Endothelial cell of umbilical vein (primary cell): Measurements from ENCODE around the gene C20orf144.

Experiments
- EZH2 ChIP-seq: IDR thresholded peaks from 2 replicates; pipeline ENCODE4 v1.6.1; 2012; ENCODE audit warnings: borderline replicate concordance, low read depth, mild to moderate bottlenecking, moderate library complexity, low read length, inconsistent platforms; ENCODE audit not compliant: severe bottlenecking
- MAX ChIP-seq: IDR thresholded peaks from 2 replicates; pipeline ENCODE4 v1.6.1; 2011; ENCODE audit not compliant: insufficient read depth, insufficient read length
- MYC ChIP-seq: IDR thresholded peaks from one replicate; pipeline ENCODE4 v1.6.1; 2011; ENCODE audit warnings: mild to moderate bottlenecking, low read depth, low read length
- POLR2A ChIP-seq: IDR thresholded peaks from 2 replicates; pipeline ENCODE4 v1.6.1; 2012; ENCODE audit warnings: low read depth, mild to moderate bottlenecking, control low read depth, low read length
- POLR2AphosphoS5 ChIP-seq: IDR thresholded peaks from 2 replicates; pipeline ENCODE4 v1.6.1; 2012; ENCODE audit warnings: low read depth, mild to moderate bottlenecking, control low read depth, low read length, moderate library complexity; ENCODE audit not compliant: insufficient read depth
- TF ChIP-seq, protein P1 (sequence below), 2 donors: IDR thresholded peaks; 1 replicate in 1 of 2; 2 replicates in 1 of 2; pipeline ENCODE4 v1.5.1; 2011; ENCODE audit warnings: low read length in 2 of 2, mild to moderate bottlenecking in 2 of 2, moderate library complexity in 2 of 2, control low read depth in 1 of 2, inconsistent platforms in 1 of 2, low read depth in 1 of 2; ENCODE audit not compliant: insufficient read depth in 1 of 2; ENCODE audit errors: extremely low read depth in 1 of 2

GRCh38 chr20:33650111-33650752 is 11.9 kb upstream of the C20orf144 start:
- TF ChIP-seq POLR2AphosphoS5 (no peak), EZH2 (no peak), POLR2A (no peak), MAX (no peak), MYC (no peak)
- TF ChIP-seq, protein P1, sequence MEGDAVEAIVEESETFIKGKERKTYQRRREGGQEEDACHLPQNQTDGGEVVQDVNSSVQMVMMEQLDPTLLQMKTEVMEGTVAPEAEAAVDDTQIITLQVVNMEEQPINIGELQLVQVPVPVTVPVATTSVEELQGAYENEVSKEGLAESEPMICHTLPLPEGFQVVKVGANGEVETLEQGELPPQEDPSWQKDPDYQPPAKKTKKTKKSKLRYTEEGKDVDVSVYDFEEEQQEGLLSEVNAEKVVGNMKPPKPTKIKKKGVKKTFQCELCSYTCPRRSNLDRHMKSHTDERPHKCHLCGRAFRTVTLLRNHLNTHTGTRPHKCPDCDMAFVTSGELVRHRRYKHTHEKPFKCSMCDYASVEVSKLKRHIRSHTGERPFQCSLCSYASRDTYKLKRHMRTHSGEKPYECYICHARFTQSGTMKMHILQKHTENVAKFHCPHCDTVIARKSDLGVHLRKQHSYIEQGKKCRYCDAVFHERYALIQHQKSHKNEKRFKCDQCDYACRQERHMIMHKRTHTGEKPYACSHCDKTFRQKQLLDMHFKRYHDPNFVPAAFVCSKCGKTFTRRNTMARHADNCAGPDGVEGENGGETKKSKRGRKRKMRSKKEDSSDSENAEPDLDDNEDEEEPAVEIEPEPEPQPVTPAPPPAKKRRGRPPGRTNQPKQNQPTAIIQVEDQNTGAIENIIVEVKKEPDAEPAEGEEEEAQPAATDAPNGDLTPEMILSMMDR (IDR thresholded peaks at IDR 0.05; ENCODE audit: extremely low read depth in 1 of 2, insufficient read depth in 1 of 2, low read depth in 1 of 2, low read length in 2 of 2), result no peak
